ENCODE results near the gene SOD2.
"Not testable (repeated sequence)": the region's sequence is repeated elsewhere in the genome, so short reads cannot be mapped to it uniquely, and the experiment has no call there.

DNA sequence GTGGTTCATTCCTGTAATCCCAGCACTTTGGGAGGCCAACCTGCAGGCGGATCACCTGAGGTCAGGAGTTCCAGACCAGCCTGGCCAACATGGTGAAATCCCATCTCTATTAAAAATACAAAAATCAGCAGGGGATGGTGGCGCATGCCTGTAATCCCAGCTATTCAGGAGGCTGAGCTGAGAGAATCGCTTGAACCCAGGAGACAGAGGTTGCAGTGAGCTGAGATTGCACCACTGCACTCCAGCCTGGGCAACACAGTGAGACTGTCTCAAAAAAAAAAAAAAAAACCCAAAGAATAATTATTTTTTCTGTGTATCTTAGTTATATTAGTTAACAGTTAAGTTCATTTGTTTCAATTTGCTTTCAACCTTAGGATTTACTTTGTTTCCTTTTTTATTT lies 32.2 kb upstream of the SOD2 start:
- not testable (repeated sequence) for TF ChIP-seq ZNF668 (CRISPR knock-in tag; IDR thresholded peaks at IDR 0.05); NUFIP1 (IDR thresholded peaks at IDR 0.05; ENCODE audit: partially characterized antibody); RBM15 (IDR thresholded peaks at IDR 0.05; ENCODE audit: insufficient read depth, low read length)
